Stimulated activated naive B cell treated with anti-CD40 and anti-IgM and Interleukin-4, amounts not matched to agents 10 μg/mL and 1 μg/mL and 100 μg/mL, for 72 hours (primary cell): ENCODE data around the gene VILL.

ENCODE experiments used
- ATAC-seq, 2 donors: fragments of 150-1000 bp; cut with Tn5 transposase; replicated peaks; 2 replicates each; pipeline ENCODE4 v1.10.0; 2021; ENCODE audit warnings: moderate library complexity in 1 of 2
- DNase-seq: peaks from one replicate; pipeline ENCODE4 v3.0.0; 2021
- H3K27ac Mint-ChIP-seq: one replicate; pipeline ENCODE4 v1.8.0; 2022; ENCODE audit warnings: mild to moderate bottlenecking, mixed read lengths
- H3K27me3 Mint-ChIP-seq, 2 donors: one replicate each; pipeline ENCODE4 v1.8.0; 2022; ENCODE audit warnings: mixed read lengths in 2 of 2
- H3K36me3 Mint-ChIP-seq, 2 donors: one replicate each; pipeline ENCODE4 v1.8.0; 2022; ENCODE audit warnings: mixed read lengths in 2 of 2, mild to moderate bottlenecking in 1 of 2
- H3K4me1 Mint-ChIP-seq, 2 donors: one replicate each; pipeline ENCODE4 v1.8.0; 2022; ENCODE audit warnings: mixed read lengths in 2 of 2, mild to moderate bottlenecking in 1 of 2
- H3K4me3 Mint-ChIP-seq, 2 donors: one replicate each; pipeline ENCODE4 v1.8.0; 2022; ENCODE audit warnings: mild to moderate bottlenecking in 2 of 2, mixed read lengths in 2 of 2, moderate library complexity in 1 of 2
- H3K9me3 Mint-ChIP-seq, 2 donors: one replicate each; pipeline ENCODE4 v1.8.0; 2022; ENCODE audit warnings: mixed read lengths in 2 of 2, mild to moderate bottlenecking in 1 of 2

Gene VILL

GRCh38 chr3:38017445-38018295 is 27.1 kb downstream of the VILL start:
- H3K27me3 Mint-ChIP-seq: no peaks in the 10 kb centered on the region
- no peaks in the 10 kb centered on the region for H3K4me1 Mint-ChIP-seq
- DNase-seq (no peak), ATAC-seq (no peak)
- no peak overlapping the region for H3K4me3 Mint-ChIP-seq
- no peaks in the 10 kb centered on the region for H3K9me3 Mint-ChIP-seq
- H3K36me3 Mint-ChIP-seq: peaks cover 13 to 24% of the 10 kb centered on the region in 2 donors
- H3K27ac Mint-ChIP-seq: no peak overlapping the region

GRCh38 chr3:38018296-38019266 is 28.0 kb downstream of the VILL start:
- Mint-ChIP-seq H3K4me3 (no peak overlapping the region), H3K36me3 (peaks cover 13 to 24% of the 10 kb centered on the region in 2 donors), H3K4me1 (peaks cover 0 to 1% of the 10 kb centered on the region in 2 donors), H3K9me3 (no peaks in the 10 kb centered on the region), H3K27ac (no peak overlapping the region), H3K27me3 (no peaks in the 10 kb centered on the region)
- DNase-seq (no peak), ATAC-seq (no peak)

DNA sequence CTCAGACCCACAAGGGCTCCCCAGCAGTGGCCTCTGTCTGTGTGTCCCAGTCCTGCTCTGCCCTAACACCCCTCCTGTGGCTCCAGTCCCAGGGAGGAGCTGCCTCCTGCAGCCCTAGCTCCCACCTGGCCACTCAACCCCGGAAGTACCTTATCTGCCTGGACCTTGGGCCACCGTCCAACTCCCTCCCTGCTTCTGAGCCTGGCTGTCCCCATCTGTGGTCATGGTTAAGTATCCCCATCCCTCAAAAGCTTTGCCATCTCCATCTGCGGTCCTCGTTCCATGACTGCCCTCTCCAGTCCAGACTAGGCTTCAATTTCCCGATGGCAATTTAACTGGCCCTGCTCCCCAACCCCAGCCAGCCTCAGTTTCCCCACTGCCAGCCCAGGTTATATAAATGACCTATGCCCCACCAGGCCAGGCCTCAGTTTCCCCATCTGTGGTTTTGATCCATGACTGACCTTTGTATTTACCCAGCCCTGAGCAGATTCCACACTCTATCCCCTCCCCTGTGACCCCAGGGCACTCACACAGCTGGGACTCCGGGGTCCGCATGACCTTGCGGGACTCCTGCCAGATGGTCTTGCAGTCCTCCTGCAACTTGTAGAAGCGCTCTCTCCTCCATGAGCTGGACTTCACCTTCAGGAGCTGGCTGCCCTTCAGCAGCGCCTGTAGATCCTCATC is 29.2 kb downstream of the VILL start:
- H3K4me1 Mint-ChIP-seq: peaks cover 7 to 8% of the 10 kb centered on the region in 2 donors
- no peaks in the 10 kb centered on the region for H3K27me3 Mint-ChIP-seq
- no peak for DNase-seq
- ATAC-seq: no peak
- peaks cover 13 to 22% of the 10 kb centered on the region in 2 donors for H3K36me3 Mint-ChIP-seq
- no peak overlapping the region for H3K27ac Mint-ChIP-seq
- H3K9me3 Mint-ChIP-seq: no peaks in the 10 kb centered on the region
- H3K4me3 Mint-ChIP-seq: no peak overlapping the region

- Mint-ChIP-seq H3K9me3 (no peaks in the 10 kb centered on the region), H3K27ac (no peak overlapping the region), H3K4me3 (no peak overlapping the region), H3K27me3 (no peaks in the 10 kb centered on the region), H3K4me1 (peaks cover 9 to 13% of the 10 kb centered on the region in 2 donors), H3K36me3 (peaks cover 11 to 17% of the 10 kb centered on the region in 2 donors)
- DNase-seq (no peak), ATAC-seq (no peak)
Measured at GRCh38 chr3:38020342-38020726, 29.7 kb downstream of the VILL start.

DNA sequence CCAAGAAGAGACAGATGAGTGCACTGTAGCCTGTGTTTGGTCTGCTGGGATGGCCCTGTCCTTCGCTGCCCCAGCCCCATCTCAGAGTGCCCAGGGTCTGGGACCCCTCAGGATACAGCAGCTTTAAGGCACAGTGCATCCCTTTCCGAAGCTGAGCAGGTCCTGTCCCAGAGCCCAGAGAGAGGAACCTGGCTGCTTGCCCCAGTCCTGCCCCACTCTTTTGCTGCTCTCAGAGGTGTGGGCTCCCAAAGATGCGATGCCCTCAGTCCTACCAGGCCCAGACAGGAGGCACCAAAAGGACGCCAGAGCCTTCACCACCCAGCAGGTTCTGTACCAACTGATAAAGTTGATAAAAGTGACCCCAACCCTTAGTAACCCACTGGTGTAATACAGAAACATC is 30.6 kb downstream of the VILL start:
- no peaks in the 10 kb centered on the region for H3K27me3 Mint-ChIP-seq
- peaks cover 13 to 20% of the 10 kb centered on the region in 2 donors for H3K4me1 Mint-ChIP-seq
- H3K36me3 Mint-ChIP-seq: peaks cover 8% of the 10 kb centered on the region in 2 donors
- ATAC-seq: no peak
- no peak overlapping the region for H3K4me3 Mint-ChIP-seq
- no peak for DNase-seq
- H3K9me3 Mint-ChIP-seq: no peaks in the 10 kb centered on the region
- H3K27ac Mint-ChIP-seq: no peak overlapping the region

GRCh38 chr3:38022301-38022700 is 31.7 kb downstream of the VILL start:
- DNase-seq (no peak), ATAC-seq (no peak)
- Mint-ChIP-seq H3K4me3 (no peak overlapping the region), H3K27me3 (no peaks in the 10 kb centered on the region), H3K27ac (no peak overlapping the region), H3K4me1 (peaks cover 13 to 20% of the 10 kb centered on the region in 2 donors), H3K9me3 (no peaks in the 10 kb centered on the region), H3K36me3 (no peaks in the 10 kb centered on the region)

DNA sequence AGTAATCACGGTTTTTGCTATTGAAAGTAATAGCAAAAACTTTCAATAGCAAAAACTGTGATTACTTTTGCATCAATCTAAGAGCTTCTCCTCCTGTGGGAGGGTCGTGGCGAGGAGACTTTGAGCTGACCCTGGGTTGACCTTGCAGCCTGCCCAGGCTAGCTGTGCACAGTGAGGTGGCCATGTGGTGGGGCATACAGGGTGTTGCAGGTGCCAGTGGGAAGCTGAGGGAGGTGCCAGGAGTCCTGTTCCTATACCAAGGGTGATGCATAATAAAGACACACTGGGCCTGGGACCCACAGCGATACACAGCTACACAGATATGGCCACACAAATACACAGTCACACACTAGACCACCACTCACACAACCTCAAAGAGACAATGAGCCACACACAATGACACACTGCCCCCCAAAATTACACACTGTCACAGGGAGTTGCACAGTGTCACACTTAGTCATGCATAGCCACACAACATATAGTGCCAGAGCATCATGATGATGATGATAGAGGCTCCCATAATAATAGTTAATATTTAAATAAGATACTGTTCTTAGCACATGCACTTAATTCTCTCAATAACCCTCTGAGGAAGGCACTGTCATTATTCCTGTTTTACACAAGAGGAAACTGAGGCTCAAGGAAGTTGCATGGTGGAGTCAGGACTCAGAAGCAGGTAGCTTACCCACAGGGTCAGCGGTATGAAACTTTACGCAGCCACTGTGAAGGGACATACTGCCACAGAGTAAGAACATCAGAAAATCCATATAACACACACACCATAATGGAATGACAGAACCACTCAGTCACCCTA is 32.5 kb downstream of the VILL start:
- DNase-seq (no peak), ATAC-seq (no peak)
- H3K27me3 Mint-ChIP-seq: peaks cover 0 to under 1% of the 10 kb centered on the region in 2 donors
- peak overlapping the region in 1 of 2 donors; percentile 94 for H3K4me3 Mint-ChIP-seq
- H3K36me3 Mint-ChIP-seq: no peaks in the 10 kb centered on the region
- H3K4me1 Mint-ChIP-seq: peaks cover 13 to 20% of the 10 kb centered on the region in 2 donors
- no peak overlapping the region for H3K27ac Mint-ChIP-seq
- no peaks in the 10 kb centered on the region for H3K9me3 Mint-ChIP-seq

GRCh38 chr3:38026856-38027255 is 36.3 kb downstream of the VILL start:
- peaks cover 20 to 23% of the 10 kb centered on the region in 2 donors for H3K4me1 Mint-ChIP-seq
- H3K4me3 Mint-ChIP-seq: no peak overlapping the region
- no peak overlapping the region for H3K27ac Mint-ChIP-seq
- peaks cover 15 to 30% of the 10 kb centered on the region in 2 donors for H3K27me3 Mint-ChIP-seq
- DNase-seq: no peak
- H3K9me3 Mint-ChIP-seq: no peaks in the 10 kb centered on the region
- ATAC-seq: no peak
- peaks cover 0 to 3% of the 10 kb centered on the region in 2 donors for H3K36me3 Mint-ChIP-seq

- ATAC-seq (no peak), DNase-seq (no peak)
- Mint-ChIP-seq H3K27ac (no peak overlapping the region), H3K4me1 (peaks cover 20 to 23% of the 10 kb centered on the region in 2 donors), H3K4me3 (peak overlapping the region; percentile 49 to 64), H3K27me3 (peaks cover 16 to 38% of the 10 kb centered on the region in 2 donors), H3K9me3 (no peaks in the 10 kb centered on the region), H3K36me3 (peaks cover 0 to 3% of the 10 kb centered on the region in 2 donors)
Measured at GRCh38 chr3:38027466-38028465, 37.2 kb downstream of the VILL start.

GRCh38 chr3:38028621-38029361 is 38.2 kb downstream of the VILL start:
- peak overlapping the region; percentile 64 to 73 for H3K4me3 Mint-ChIP-seq
- H3K27me3 Mint-ChIP-seq: peaks cover 25 to 48% of the 10 kb centered on the region in 2 donors
- peaks cover 17 to 21% of the 10 kb centered on the region in 2 donors for H3K4me1 Mint-ChIP-seq
- DNase-seq (no peak), ATAC-seq (no peak)
- H3K36me3 Mint-ChIP-seq: peaks cover 0 to 3% of the 10 kb centered on the region in 2 donors
- peak overlapping the region; percentile 67 for H3K27ac Mint-ChIP-seq
- H3K9me3 Mint-ChIP-seq: no peaks in the 10 kb centered on the region

DNA sequence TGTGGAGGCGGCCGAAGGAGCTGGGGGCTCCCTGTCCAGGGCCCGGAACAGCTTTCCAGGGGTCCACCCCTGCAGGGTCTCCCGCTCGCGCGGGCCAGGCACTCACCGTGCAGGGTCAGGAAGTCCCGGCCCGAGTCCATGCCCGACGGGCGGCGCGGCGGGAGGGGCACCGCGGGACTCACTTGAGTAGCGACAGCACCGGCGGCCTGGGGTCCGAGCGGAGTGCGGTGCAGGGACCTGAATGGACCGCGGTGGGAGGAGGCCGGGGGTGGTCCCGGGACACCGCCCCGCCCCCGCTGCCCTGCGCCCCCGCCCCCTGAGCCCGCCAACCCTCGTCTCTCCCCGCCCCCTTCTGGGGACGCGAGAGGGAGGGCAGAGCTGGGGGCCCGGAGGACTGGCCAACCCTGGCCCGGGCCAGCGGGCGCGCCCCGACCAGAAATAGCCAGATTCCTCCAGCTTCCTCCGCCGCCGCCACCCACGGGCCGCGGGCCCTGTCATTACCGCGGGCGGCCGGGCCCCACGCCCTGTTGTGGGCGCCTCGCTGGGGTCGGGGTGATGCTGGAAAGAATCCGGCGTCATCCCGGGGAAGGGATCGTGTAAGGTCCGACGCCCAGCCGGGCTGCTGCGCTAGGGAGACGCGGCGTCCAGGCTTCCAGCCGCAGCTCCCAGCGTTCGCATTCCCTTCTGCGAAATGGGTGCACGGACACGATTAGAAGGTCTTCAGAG is 39.0 kb downstream of the VILL start, which contains the start of gene PLCD1:
TSS of gene PLCD1 (minus strand) at position 243 of the 726 bp plus-strand sequence. CDS start at position 140, 103 bp downstream.
- Mint-ChIP-seq H3K4me1 (peaks cover 15 to 18% of the 10 kb centered on the region in 2 donors), H3K9me3 (no peaks in the 10 kb centered on the region), H3K4me3 (peak within 1 kb of the TSS; percentile 64 to 73), H3K27me3 (peaks cover 28 to 53% of the 10 kb centered on the region in 2 donors), H3K27ac (peak within 1 kb of the TSS; percentile 67), H3K36me3 (peaks cover 0 to 3% of the 10 kb centered on the region in 2 donors)
- no peak for DNase-seq
- no peak for ATAC-seq
